Stimulated activated CD4-positive, alpha-beta T cell treated with anti-CD3 and anti-CD28 coated beads, Interleukin-4, amount 100 ng/mL, for 1 hour (primary cell): ENCODE measurements around the gene ADORA2A.

Source experiments
- DNase-seq: peaks from one replicate; pipeline ENCODE4 v3.0.0-alpha.2; 2020

ADORA2A gene

DNA sequence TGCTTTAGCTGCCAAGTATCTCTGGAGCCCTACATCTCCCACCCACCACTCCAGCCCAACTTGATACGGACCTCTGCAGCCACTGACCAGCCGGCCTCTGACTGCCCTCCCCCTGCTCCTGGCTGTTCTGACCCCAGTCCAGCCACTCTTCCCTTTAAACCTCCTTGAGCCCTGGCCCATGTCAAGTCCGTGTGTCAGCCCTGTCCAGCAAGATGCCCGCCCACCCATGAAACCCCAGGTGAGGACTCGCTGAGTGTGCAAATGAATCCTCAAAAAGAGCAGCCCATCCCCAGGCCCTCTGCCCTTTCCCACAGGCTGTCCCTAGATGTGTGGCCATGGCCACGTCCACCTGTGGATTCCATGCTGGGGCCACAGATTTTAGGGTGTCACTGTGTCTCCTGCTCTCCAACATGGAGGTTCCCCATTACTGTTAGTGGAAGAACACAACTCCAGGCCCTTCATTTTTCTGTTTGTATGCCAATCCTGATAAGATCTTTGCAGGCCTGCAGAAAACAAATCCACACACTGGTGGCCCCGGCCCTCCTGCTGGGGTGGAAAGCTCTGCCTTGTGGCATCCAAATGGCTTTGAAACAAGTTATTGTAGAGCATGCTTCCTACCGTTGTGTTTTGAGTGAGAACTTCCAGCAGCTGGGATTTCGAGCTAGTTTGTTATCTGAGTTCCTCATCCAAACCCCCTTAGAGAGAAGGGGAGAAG is 22.7 kb upstream of the ADORA2A start:
- no peak for DNase-seq

GRCh38 chr22:24405631-24406321 is 21.6 kb upstream of the ADORA2A start:
- DNase-seq: no peak

DNA sequence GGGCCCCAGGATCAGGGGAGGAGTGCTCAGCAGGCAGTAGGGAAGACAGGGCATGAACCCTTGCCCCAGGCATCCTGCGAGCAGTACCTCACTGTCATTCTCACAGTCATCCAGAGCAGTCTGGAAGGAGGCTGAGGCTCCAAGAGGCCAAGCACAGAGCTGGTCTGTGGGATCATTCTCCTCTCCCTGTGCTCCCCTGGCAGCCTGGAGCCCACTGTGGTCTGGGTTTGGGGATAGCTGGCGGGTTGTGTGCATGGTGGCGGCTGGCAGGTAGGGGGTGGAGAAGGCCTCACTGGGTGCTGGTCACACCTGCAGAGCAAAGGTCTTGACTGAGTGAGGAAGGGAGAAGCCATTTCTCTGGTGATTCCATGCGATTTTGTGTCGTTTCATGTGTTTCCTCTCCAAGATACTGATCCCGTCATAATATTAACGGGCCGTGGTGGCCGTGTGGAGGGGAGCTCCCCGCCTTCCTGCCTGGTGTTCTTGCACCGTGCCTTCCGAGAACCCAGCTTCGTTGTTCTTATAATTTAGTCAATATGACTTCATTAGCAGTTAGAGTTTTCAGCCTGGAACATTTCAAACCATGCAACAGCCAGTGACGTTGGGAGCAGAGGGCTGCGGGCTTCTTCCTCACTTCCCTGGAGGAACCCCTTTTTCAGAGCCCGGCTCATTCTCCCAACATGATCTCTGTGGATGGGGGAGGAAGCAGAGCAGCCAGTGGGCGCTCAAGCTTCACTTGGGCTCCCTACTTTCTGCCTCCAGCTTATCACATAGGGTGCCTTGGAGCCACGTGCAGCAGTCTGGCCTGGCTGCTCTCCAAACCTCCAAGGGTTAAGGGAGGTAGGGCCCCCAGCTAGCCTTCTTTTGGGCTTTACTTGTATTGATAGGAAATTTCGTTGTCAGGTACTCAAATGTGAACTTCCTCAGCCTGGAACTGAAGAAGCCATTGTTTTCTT is 20.8 kb upstream of the ADORA2A start:
- no peak for DNase-seq

- no peak for DNase-seq
These were observed 20.1 kb upstream of the ADORA2A start for GRCh38 chr22:24407278-24407665.

- DNase-seq: no peak
These were observed 19.5 kb upstream of the ADORA2A start for GRCh38 chr22:24407884-24408283.

DNA sequence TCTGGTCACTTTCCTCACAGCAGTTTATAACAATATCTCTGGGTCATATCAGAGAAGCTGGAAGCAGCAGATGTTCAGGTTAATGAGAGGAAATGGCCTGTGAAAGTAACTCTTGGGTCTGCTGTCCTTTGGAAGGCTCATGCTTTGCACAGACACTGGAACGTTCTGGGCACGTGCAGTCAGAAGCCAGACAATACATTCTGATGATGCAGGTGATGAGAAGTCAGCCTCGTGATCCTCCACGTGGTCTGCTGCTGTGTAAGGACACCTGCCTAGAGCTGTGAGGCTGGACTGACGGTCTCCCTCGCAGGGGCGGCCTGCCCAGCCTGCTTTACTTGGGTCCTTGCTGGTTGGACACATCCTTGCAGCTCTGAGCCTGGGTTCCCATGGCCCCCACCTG is 18.8 kb upstream of the ADORA2A start:
- DNase-seq: no peak

DNA sequence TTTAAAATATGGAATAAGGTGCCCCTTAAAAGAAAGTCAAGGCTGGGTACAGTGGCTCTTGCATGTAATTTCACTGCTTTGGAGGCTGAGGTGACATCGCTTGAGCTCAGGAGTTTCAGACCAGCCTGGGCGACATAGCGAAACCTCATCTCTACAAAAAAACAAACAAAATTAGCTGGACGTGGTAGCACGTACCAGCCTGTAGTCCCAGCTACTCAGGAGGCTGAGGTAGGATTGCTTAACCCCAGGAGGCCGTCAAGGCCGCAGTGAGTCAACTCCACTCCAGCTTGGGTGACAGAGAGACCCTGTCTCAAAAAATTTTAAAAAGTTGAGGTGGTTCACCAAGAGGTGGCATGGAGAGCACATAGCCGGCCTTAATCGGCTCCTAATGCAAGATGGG is 17.7 kb upstream of the ADORA2A start:
- no peak for DNase-seq

GRCh38 chr22:24410110-24410856 is 17.1 kb upstream of the ADORA2A start:
- no peak for DNase-seq

DNA sequence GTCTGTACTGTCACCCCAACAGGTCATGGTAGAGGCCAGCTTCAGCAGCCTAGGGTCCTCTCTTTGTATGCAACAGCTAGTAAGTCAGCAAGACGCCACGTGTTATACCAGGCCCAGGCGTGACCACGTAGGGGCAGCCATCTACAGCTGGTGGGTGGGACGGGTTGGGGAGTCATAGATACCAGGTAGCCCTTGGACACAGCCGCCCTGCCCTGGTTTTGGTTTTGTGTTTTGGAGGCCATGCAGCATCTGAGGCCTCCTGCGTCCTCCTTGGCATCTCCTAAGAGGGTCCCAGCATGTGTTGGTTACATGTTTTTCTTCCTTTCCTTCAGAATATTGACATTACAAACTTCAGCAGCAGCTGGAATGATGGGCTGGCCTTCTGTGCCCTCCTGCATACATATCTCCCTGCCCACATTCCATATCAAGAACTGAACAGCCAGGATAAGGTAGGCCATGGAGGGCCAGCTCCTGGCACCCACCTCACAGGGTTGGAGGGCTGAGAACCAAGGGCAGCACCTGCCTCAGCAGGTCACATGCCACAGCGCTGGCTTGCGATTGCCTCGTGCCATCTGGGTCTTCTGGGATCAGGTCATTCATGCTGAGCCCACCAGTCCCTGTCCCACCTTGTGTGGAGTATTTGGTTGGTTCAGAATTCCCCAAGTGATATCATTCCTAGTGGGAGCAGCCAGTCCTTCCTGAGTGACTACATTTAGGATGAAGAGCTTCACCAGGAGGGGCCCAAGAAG is 16.0 kb upstream of the ADORA2A start:
- no peak for DNase-seq

DNA sequence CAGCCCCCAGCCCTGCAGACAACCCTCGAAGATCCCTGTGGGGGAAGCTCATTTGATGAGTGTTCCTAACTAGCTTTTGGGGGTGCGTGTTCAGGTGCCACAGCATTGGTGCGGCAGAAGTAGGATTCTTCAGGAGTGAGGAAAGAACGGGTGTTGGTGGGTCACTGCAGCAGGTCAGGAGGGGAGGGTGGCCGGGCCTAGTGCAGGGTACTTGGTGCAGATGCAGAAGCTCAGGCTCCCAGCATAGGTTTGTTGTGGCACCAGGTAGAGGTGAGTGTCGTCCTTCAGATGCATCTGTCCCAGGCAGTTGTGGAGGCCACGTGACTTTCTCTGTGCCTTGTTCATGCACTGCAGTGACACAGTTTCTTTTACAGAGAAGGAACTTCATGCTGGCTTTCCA is 15.1 kb upstream of the ADORA2A start:
- DNase-seq: no peak

GRCh38 chr22:24413271-24413670 is 14.1 kb upstream of the ADORA2A start:
- no peak for DNase-seq

GRCh38 chr22:24413736-24414385 is 13.5 kb upstream of the ADORA2A start:
- no peak for DNase-seq

- DNase-seq: no peak
These were observed 12.9 kb upstream of the ADORA2A start for GRCh38 chr22:24414523-24414922.

GRCh38 chr22:24414984-24415945 is 12.1 kb upstream of the ADORA2A start:
- DNase-seq: no peak

DNA sequence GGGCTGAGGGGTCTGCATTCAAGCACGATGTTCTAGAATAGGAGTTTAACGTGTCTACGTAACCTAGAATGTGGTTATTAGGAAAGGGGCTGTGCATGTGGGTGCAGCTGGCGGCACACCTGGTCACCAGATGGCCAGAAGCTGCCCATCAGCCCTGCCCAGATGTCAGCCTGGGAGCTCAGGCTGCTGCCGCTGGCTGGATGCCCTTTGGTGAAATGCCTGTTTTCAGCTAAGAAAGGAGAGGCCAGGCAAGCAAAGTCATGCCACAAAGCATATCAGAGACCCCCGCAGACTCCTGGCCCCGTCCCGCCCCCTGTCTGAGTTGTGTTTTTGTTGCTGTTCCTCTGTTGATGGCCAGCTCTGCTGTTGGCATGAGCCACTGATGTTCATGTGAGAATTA is 11.3 kb upstream of the ADORA2A start:
- DNase-seq: no peak

DNA sequence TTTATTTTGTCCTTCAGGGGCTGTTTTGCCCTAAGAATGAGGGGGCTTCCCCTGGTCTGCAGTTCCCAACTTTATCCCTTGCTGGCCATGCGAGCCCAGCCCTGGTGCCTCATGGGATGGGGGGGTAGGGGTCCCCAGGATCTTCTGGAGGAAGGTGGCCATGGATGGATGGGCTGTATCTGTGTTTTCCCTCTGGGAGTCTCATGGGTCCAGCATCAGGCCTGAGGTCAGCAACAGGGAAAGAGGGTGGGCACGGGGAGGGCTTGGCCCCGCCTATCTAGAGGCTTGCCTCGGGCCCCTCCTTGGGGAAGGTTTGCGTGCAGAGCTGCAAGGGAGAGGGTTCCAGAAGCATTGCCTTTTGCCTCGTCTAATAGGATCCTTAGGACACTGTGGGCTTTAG is 10.8 kb upstream of the ADORA2A start:
- no peak for DNase-seq

DNA sequence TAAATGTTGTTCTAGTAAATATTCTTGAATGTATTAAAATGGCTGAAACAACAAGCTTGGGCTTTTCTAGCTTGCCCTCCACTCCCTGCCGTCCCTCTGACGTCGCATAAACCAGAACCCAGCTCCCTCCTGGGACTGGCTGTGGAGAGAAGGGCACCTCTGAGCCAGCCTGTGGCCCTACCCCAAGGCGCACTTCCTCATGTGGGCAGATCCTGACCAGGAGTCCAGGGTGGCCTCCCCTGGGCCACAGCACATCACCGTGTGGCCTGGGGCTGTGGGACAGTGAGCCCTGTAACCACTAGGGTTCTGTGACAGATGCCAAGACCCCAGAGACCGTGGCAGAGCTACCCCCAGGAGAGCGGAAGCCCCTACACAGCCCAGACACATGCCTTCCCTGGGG is 10.2 kb upstream of the ADORA2A start:
- DNase-seq: no peak

DNA sequence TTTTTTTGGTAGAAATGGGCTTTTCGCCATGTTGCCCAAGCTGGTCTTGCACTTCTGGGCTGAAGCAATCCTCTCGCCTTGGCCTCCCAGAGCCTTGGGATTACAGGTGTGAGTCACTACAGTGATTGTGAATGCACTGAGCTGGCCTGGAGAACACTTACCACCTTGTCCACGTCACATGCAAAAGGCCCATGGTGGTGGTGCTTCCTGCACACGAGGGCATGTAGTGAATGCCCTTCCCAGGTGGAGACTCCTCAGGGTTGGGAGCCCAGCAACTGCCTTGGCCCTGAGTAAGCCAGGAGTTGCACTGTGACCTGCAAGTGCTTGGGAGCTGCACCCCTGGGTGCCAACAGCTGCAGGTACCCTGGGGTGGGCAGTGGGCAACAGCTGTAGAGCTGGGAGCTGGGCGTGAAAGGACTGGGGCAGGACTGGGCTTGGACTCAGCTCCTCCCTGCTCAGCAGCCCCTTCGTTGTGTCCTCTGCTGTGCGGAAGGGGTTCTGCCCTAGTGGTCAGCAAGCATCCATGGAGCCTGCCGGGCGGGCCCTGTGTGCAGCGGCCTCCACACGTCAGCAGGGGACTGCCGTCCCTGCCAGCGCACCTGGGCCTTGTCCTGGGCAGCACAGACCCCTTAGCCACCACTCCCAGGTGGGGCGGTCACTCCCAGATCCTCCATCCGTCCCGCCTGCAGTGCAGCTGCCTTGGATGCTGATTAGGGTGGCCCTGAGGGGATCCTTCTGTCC is 9.3 kb upstream of the ADORA2A start:
- DNase-seq: no peak

GRCh38 chr22:24418786-24419474 is 8.5 kb upstream of the ADORA2A start:
- DNase-seq: no peak
